ENCODE data around the gene SFXN5. TPM values are rescaled to one million over a fixed set of nuclear protein-coding genes. Genes with fewer than 3 reads are reported as not detected.

The SFXN5 gene
- total RNA-seq, 1 experiment from 2014 or later = 25.9 TPM

DNA sequence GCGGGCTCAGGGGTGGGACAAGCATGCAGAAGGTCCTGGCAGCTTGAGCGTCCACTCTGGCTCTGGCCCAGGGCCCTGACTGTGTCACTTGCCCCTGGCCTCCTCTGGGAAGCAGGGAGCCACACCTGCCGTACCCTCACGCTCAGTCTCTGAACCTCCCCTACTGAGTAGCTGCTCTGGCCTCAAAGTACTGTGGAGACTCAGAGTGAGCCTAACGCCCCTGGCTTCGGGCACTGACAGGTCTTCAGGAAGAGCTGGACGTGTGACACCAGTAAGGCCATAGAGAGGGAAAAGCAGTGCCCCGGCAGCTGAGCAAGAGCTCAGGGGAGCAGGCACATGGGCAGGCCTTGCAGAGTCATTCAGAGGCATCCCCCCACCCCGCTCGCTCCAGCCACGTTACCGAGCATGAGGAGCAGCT, 73.3 kb downstream of the SFXN5 start (continued):
- TF ChIP-seq, protein P1, sequence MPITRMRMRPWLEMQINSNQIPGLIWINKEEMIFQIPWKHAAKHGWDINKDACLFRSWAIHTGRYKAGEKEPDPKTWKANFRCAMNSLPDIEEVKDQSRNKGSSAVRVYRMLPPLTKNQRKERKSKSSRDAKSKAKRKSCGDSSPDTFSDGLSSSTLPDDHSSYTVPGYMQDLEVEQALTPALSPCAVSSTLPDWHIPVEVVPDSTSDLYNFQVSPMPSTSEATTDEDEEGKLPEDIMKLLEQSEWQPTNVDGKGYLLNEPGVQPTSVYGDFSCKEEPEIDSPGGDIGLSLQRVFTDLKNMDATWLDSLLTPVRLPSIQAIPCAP (CRISPR knock-in tag; IDR thresholded peaks at IDR 0.05) = no peak
- TF ChIP-seq, protein P2, sequence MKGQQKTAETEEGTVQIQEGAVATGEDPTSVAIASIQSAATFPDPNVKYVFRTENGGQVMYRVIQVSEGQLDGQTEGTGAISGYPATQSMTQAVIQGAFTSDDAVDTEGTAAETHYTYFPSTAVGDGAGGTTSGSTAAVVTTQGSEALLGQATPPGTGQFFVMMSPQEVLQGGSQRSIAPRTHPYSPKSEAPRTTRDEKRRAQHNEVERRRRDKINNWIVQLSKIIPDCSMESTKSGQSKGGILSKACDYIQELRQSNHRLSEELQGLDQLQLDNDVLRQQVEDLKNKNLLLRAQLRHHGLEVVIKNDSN (CRISPR knock-in tag; IDR thresholded peaks at IDR 0.05) = no peak

DNA sequence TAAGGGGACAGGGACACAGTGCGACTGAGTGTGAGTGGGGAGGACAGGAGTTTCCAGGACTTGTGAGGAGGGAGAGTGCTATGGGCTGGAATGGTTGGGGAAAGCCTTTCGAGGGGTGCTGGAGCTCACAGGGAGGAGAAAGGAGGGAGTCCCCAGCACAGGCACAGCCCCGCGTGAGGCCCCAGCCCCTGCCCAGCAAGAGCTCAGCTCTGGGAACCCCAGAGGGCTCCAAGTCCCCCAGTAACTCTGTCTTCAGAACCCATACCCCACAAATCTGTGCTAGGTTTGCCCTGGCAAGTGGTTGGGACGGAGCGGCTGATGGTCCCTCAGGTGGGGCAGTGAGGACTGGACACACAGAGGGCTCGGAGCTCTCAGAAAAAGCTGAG, 75.4 kb downstream of the SFXN5 start:
- CTCF ChIA-PET = interaction anchor here (0.6 to 2.6 kb wide), 9 partner anchors 12 to 180 kb away, joined by 3 to 17 read pairs (median 4); partner anchors contain the start of gene SPR
- Mint-ChIP-seq H3K9me3 (no peaks in the 10 kb centered on the region), H3K36me3 (no peaks in the 10 kb centered on the region), H3K27me3 (ENCODE audit: low read depth) (no peaks in the 10 kb centered on the region; the same call in 1 of the 2 replicates), H3K4me1 (peaks cover 5% of the 10 kb centered on the region; the same call in 1 of the 2 replicates), H3K27ac (peak overlapping the region; percentile 60; the same call in 1 of the 2 replicates), H3K4me3 (no peak overlapping the region)
- ATAC-seq (no peak), DNase-seq (ENCODE audit: low spot score) (no peak)
- TF ChIP-seq CREB1 (CRISPR knock-in tag; IDR thresholded peaks at IDR 0.05) (no peak), ZNF423 (CRISPR knock-in tag; IDR thresholded peaks at IDR 0.05) (no peak), ELF4 (CRISPR knock-in tag; IDR thresholded peaks at IDR 0.05; ENCODE audit: low read depth) (no peak), NFATC4 (CRISPR knock-in tag; IDR thresholded peaks at IDR 0.05) (no peak), NR1H2 (CRISPR knock-in tag; IDR thresholded peaks at IDR 0.05) (no peak), ATF1 (CRISPR knock-in tag; IDR thresholded peaks at IDR 0.05) (no peak), TP53 (CRISPR knock-in tag; IDR thresholded peaks at IDR 0.05) (no peak), JUN (CRISPR knock-in tag; IDR thresholded peaks at IDR 0.05) (no peak), ZNF121 (CRISPR knock-in tag; IDR thresholded peaks at IDR 0.05) (no peak), ZNF263 (CRISPR knock-in tag; IDR thresholded peaks at IDR 0.05; ENCODE audit: low read depth) (no peak)
- TF ChIP-seq, protein P3, sequence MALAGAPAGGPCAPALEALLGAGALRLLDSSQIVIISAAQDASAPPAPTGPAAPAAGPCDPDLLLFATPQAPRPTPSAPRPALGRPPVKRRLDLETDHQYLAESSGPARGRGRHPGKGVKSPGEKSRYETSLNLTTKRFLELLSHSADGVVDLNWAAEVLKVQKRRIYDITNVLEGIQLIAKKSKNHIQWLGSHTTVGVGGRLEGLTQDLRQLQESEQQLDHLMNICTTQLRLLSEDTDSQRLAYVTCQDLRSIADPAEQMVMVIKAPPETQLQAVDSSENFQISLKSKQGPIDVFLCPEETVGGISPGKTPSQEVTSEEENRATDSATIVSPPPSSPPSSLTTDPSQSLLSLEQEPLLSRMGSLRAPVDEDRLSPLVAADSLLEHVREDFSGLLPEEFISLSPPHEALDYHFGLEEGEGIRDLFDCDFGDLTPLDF (CRISPR knock-in tag; IDR thresholded peaks at IDR 0.05) = no peak
- TF ChIP-seq, protein P4, sequence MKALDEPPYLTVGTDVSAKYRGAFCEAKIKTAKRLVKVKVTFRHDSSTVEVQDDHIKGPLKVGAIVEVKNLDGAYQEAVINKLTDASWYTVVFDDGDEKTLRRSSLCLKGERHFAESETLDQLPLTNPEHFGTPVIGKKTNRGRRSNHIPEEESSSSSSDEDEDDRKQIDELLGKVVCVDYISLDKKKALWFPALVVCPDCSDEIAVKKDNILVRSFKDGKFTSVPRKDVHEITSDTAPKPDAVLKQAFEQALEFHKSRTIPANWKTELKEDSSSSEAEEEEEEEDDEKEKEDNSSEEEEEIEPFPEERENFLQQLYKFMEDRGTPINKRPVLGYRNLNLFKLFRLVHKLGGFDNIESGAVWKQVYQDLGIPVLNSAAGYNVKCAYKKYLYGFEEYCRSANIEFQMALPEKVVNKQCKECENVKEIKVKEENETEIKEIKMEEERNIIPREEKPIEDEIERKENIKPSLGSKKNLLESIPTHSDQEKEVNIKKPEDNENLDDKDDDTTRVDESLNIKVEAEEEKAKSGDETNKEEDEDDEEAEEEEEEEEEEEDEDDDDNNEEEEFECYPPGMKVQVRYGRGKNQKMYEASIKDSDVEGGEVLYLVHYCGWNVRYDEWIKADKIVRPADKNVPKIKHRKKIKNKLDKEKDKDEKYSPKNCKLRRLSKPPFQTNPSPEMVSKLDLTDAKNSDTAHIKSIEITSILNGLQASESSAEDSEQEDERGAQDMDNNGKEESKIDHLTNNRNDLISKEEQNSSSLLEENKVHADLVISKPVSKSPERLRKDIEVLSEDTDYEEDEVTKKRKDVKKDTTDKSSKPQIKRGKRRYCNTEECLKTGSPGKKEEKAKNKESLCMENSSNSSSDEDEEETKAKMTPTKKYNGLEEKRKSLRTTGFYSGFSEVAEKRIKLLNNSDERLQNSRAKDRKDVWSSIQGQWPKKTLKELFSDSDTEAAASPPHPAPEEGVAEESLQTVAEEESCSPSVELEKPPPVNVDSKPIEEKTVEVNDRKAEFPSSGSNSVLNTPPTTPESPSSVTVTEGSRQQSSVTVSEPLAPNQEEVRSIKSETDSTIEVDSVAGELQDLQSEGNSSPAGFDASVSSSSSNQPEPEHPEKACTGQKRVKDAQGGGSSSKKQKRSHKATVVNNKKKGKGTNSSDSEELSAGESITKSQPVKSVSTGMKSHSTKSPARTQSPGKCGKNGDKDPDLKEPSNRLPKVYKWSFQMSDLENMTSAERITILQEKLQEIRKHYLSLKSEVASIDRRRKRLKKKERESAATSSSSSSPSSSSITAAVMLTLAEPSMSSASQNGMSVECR (CRISPR knock-in tag; IDR thresholded peaks at IDR 0.05; ENCODE audit: borderline replicate concordance) = no peak
- TF ChIP-seq, protein P5, sequence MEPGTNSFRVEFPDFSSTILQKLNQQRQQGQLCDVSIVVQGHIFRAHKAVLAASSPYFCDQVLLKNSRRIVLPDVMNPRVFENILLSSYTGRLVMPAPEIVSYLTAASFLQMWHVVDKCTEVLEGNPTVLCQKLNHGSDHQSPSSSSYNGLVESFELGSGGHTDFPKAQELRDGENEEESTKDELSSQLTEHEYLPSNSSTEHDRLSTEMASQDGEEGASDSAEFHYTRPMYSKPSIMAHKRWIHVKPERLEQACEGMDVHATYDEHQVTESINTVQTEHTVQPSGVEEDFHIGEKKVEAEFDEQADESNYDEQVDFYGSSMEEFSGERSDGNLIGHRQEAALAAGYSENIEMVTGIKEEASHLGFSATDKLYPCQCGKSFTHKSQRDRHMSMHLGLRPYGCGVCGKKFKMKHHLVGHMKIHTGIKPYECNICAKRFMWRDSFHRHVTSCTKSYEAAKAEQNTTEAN (CRISPR knock-in tag; IDR thresholded peaks at IDR 0.05) = no peak
- TF ChIP-seq, protein P6, sequence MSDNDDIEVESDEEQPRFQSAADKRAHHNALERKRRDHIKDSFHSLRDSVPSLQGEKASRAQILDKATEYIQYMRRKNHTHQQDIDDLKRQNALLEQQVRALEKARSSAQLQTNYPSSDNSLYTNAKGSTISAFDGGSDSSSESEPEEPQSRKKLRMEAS (CRISPR knock-in tag; IDR thresholded peaks at IDR 0.05) = no peak
- TF ChIP-seq, protein P7, sequence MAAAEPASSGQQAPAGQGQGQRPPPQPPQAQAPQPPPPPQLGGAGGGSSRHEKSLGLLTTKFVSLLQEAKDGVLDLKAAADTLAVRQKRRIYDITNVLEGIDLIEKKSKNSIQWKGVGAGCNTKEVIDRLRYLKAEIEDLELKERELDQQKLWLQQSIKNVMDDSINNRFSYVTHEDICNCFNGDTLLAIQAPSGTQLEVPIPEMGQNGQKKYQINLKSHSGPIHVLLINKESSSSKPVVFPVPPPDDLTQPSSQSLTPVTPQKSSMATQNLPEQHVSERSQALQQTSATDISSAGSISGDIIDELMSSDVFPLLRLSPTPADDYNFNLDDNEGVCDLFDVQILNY (CRISPR knock-in tag; IDR thresholded peaks at IDR 0.05) = no peak
- TF ChIP-seq, protein P8, sequence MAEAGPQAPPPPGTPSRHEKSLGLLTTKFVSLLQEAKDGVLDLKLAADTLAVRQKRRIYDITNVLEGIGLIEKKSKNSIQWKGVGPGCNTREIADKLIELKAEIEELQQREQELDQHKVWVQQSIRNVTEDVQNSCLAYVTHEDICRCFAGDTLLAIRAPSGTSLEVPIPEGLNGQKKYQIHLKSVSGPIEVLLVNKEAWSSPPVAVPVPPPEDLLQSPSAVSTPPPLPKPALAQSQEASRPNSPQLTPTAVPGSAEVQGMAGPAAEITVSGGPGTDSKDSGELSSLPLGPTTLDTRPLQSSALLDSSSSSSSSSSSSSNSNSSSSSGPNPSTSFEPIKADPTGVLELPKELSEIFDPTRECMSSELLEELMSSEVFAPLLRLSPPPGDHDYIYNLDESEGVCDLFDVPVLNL (CRISPR knock-in tag; IDR thresholded peaks at IDR 0.05; ENCODE audit: borderline replicate concordance, low read depth) = no peak
- TF ChIP-seq, protein P9, sequence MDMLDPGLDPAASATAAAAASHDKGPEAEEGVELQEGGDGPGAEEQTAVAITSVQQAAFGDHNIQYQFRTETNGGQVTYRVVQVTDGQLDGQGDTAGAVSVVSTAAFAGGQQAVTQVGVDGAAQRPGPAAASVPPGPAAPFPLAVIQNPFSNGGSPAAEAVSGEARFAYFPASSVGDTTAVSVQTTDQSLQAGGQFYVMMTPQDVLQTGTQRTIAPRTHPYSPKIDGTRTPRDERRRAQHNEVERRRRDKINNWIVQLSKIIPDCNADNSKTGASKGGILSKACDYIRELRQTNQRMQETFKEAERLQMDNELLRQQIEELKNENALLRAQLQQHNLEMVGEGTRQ (CRISPR knock-in tag; IDR thresholded peaks at IDR 0.05) = no peak
- POLR2A ChIA-PET = interaction anchor here (0.6 kb wide), 1 partner anchor 182 kb away, joined by 3 read pairs; no protein-coding TSS in a partner anchor
